Ramos (cell line): ENCODE measurements around the gene PHAF1.

Experiments
- in situ Hi-C: fragments of 300-500 bp; cut with MboI; formaldehyde crosslinking; loops from one replicate; pipeline ENCODE4 v1.14.3; 2022; ENCODE audit warnings: low sequenced_read_pairs; ENCODE audit not compliant: unreplicated experiment

Gene PHAF1

DNA sequence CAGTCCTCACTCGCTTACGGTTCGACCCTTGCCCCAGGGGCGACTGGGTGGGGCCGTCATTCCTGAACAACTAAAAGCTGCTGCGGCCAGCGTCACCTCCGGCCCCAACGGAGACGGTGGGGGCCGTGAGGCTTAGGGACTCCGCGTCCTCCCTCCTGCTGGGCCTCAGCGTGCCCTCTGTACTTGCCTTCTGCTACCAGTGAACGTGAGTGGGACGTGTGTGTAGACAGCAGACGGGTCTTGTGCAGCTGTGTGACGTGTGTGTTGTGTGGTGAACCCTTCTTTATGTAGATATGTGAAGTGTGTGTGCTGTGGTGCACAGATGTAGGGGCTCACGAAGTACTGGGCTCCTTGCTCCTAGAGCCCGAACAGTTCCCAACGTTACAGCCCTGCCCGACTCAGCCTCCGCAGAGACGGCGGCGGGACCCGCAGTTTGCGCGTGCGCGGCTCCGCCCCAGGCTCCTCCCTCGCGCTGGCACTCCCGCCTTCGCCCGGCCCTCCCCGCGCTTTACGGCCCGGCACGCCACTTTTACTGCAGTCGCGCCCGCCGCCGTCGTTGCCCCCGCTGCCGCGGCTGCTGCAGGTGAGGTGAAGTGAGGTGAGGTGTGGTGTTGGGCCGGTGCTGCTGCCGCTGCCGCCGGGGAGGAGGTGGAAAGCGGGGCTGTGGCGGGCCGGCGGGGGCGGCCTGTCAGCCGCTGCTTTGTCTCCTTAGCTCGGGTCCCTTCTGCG lies at the start of gene PHAF1:
Gene PHAF1 (plus strand): TSS at position 535 of the 729 bp plus-strand sequence. CDS start 235 bp downstream, outside the sequence.
- in situ Hi-C loops = no loop called here

DNA sequence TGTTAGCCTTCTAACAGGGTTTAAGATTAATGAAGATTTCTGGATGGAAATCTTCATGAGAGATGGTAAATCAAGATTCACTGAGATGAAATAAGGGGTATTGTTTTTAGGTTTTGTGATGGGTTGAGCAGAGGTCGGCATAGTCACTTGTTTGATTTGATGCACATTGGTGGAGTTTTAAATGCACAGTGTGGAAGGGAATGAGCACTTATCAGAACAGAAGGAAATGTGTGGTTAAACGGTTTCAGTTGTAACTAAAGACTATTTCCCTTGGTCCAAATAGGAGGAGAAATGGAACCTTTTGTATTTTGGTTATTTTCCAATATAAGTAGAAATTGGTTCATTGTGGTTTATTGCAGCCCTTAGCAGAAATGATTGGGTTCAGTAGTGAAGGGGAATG lies 46.7 kb upstream of the PHAF1 start:
- in situ Hi-C loops = no loop called here

DNA sequence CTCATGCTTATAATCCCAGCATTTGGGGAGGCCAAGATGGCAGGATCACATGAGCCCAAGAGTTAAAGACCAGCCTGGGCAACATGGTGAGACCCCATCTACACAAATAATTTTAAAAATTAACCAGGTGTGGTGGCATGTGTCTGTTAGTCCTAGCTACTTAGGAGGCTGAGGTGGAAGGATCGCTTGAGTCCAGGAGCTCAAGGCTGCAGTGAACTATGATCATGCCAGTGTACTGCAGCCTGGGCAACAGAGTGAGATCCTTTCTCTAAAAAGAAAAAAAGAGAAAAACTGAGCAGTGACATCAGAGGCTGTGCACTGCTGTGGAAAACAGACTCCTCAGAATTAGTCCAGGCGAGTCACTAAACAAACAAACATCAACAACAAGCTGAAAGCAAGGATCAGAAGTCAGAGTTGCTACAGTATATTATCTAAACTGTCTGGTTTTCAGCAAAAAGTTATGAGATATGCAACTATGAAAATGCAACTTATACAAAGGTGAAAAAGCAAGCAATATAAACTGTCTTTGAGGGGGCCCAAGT lies 41.5 kb upstream of the PHAF1 start:
- in situ Hi-C loops = no loop called here

DNA sequence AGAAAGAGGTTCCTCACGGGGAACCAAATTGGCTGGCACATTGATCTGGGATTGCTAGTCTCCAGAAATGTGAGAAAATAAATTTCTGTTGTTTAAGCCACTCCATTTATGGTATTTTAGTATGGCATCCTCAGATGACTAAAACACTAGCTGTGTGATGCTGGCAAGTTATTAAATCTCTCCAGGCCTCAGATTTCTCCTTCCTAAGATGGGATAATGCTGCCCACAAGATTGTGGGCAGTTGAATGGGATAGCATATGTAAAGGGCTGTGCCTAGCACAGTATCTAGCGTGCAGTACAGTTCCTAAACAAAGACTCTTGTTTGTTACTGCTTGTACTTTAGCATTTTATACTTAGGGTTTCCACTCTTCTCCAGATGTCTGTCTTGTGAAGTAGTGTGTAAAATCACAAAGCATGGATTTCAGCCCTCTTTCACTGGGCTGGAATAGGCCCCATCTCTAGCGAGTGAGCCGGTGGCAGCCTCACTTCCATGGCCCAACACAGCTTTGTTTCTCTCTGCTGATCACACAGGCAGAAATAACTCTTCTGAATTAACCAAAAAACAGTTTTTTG lies 38.2 kb upstream of the PHAF1 start:
- in situ Hi-C loops = no loop called here

DNA sequence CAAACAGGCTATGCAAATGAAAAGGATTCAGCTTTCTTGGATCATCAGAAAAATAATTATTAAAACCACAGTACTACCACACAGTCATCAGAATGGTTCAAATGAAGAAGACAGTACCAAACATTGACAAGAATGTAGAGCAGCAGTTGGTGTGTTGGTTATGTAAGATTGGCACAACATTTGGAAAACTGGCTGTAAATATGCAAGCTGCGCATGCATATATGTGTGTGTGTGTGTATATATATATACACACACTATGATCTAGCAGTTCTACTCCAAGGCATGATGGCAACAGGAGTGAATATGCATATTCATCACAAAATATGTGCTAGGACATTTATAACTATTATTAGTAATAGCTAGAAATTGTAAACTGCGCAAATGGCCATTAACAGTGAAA lies 34.4 kb upstream of the PHAF1 start:
- in situ Hi-C loops = no loop called here

DNA sequence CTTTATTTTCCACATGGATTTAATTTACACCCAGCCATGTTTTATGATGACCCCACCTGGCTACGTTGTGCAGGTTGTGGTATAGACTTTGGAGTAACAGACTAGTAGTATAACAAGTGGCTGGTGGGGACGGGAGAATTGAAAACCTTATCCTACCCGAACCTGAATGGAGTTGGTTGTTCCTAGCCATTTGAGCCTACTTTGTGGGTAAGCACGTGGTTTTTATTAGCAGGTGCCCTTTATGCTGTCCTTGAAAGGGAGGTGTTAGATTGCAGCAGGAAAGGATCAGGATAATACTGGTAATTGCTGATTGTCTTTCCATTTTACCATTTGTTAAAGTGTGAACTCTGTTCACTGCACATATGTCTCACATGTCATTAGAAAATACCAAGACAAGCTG lies 31.9 kb upstream of the PHAF1 start:
- in situ Hi-C loops = no loop called here

DNA sequence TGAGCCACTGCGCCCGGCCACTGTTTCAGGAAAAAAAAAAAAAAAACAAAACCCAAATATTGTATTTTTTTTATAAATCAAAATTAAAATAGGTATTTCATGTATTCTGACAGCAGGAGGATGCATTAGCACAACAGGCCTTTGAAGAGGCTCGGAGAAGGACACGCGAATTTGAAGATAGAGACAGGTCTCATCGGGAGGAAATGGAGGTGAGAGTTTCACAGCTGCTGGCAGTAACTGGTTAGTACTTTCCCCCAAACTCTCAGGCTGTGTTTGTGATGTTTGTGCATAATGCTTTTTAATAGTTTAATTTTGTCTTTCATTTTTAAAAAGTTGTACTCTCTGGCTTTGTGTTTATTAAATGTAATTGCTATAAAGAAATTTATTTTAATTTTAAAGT lies 27.6 kb upstream of the PHAF1 start:
- in situ Hi-C loops = no loop called here

DNA sequence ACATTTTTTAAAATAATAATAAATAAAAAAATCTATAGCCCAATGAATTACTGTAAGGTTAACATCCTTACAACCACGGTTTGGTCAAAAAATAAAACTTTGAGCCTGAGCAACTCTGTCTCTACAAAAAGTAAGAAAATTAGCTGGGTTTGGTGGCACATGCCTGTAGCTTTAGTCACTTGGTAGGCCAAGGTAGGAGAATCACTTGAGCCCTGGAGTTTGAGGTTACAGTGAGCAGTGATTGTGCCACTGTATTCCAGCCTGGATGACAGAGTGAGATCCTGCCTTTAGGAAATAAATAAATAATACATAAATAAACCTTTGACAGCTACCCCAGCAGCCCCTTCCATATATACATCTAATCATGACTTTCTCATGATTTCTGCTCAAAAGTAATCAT lies 26.9 kb upstream of the PHAF1 start:
- in situ Hi-C loops = no loop called here

DNA sequence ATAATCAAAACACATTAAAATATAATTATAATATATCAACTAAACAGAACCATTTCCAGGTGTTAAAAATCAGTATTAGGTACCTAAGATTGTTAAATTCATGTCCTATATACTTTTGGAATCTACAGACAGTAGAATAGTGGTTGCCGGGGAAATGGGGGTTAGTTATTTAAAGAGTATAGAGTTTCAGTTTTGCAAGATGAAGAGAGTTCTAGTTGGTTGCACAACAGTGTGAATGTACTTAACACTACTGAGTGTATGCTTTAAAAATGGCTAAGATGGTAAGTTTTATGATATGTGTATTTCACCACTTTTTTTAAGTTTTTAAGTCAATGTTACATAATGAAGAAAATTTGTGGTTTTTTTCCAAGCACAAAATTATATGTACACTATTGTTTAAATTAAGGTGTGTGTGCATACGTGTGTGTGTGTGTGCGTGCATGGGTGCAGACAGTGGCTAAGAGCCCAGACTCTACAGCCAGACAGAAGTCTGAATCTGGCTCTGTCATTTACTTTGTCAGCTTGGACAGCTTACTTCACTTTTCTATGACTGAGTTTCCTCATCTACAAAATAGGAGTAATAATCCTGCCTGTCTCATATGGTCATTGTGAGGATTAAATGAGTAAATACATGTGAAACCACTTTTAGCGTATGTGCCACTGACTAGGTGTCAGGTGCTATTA lies 25.3 kb upstream of the PHAF1 start:
- in situ Hi-C loops = no loop called here

DNA sequence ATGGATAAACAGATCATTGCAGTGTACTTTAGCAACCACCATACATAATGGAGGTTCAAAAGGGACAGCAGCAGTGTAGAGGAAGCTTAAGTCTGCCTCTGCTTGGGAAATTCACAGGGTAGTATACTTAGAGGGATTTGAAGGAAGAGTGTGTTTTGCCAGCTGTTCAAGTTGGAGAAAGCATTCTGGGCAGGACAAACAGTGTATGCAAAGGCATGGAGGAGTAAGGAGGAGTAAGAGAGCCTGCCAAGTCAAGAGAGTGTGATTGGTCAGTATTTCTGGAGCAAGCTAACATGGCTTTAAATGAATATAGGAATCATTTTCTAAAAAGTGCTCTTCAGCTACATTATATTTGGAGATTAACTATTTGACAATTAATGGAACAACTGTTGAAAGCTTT lies 22.9 kb upstream of the PHAF1 start:
- in situ Hi-C loops = no loop called here

DNA sequence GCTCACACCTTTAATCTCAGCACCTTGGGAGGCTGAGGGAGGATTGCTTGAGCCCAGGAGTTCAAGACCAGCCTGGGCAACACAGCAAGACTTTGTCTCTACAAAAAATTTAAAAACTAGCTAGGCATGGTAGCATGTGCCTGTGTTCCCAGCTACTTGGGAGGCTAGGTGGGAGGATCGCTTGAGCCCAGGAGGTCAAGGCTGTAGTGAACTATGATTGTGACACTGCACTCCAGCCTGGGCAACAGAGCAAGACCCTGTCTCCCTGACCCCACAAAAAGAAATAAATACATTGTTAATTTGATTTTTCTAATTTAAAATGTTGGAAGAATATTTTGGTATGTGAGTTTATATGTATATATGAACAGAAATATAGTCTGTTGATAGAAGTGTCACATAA lies 22.4 kb upstream of the PHAF1 start:
- in situ Hi-C loops = no loop called here

DNA sequence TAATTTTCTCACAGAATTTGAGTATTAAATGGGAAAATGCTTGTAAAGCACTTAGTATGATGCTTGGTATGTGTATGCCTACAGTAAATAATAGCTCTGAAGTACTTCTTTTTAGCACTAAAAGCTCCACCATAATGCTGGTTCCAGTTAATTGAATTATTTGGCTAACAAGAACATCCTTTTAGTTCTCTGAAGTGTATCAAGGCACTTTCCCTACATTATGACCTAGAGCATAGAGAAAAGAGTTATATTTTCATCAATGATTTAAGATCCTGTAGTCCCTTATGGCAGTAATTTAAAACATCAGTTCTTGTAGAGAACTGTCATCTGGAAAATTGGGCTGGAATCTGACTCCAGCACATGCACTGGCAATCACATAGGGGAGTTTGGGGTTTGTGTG lies 21.9 kb upstream of the PHAF1 start:
- in situ Hi-C loops = no loop called here

DNA sequence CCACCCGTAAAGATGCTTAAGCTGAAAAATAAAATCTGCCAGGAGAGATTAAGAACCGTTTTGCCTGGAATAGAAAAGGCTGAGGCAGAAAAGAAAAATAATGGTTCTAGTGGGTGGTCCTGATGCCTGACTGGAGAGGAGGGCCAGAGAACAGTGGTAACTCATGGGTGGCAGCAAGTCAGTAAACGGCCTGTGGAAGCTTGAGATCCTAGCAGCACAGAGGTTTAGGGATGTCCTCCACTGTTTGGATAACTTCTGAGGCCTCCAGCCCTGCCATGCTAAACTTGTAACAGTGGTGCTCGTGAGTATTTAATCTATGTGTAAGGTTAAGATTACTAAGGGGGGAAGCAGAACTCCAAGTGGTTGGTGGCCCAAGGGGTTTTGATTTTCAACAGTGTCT lies 21.2 kb upstream of the PHAF1 start:
- in situ Hi-C loops = no loop called here

DNA sequence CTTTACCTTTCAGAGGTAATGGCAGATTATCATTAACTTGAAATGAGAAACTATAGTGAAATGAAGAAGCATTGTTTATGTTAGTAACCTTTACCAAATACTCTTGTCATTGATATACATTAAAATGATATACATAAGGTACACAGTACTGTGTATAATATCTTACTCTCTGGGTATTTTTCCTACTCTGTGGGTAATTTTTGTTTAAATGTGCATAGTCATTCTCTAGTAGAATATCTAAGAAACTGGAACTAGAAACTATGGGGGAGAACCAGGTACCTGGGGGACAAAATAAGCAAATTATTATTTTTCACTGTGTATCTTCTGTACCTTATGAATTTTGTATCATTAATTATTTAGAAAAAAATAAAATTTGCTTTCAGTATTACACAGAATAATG lies 20.6 kb upstream of the PHAF1 start:
- in situ Hi-C loops = no loop called here

DNA sequence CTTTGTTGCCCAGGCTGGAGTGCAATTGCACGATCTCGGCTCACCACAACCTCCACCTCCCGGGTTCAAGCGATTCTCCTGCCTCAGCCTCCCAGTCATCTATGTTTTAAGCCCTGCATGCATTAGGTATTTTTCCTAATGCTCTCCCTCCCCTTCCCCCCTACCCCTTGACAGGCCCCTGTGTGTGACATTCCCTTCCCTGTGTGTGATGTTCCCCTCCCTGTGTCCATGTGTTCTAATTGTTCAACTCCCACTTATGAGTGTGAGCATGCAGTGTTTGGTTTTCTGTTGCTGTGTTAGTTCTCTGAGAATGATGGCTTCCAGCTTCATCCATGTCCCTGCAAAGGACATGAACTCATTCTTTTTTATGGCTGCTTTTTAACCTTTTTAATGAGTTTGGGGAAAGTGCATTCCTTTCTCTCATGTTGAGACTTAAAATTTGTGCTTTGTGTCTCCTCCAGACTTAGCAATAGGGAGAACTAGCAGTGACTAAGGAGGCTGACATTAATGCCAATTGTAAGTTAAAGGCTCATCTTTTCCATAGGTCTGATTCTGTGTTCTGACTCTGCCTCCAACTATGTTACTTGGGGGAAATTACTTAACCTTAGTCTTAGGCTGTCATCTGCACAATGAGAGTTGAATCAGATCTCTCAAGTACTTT lies 17.7 kb upstream of the PHAF1 start:
- in situ Hi-C loops = no loop called here

DNA sequence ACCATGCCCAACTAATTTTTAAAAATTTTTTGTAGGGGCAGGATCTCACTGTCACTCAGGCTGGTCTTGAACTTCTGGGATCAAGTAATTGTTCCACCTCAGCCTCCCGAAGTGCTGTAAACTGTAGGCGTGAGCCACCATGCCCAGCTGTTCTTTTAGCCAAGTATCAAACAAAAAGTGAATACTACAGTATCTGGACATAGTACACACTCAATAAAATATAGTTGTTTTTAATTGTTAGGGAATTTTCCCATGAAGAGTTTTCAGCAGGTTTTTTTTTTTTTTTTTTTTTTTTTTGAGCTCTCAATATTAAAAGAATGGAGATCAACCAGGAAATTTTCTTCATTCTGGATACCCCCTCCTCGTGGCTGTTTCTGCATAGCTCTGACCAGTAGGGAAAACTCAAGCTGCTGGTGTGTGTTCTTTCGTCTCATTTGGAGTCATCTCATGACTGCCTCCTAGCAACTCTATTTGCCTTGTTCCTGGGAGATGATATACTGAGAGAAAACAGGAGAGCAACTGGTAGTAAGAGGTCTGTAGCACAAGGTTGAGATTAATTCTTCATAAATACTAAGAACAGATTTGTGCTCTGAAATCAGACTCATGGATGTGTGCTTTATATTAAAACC lies 16.5 kb upstream of the PHAF1 start:
- in situ Hi-C loops = no loop called here

DNA sequence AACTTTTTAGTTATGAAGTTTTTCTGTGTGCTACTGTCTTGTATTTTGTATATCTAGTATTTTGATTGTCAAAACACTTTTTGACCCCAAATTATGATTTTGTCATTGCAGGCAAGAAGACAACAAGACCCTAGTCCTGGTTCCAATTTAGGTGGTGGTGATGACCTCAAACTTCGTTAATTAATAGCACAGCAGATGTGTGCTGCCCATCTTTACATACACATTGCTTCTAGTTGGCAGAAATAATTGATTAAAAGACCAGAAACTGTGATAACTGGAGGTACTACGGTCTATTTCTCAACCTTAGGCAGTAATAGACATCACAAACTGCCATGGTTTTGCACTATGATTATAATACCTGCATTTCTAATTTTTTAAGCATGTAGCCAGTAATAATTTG lies 11.1 kb upstream of the PHAF1 start:
- in situ Hi-C loops = no loop called here

DNA sequence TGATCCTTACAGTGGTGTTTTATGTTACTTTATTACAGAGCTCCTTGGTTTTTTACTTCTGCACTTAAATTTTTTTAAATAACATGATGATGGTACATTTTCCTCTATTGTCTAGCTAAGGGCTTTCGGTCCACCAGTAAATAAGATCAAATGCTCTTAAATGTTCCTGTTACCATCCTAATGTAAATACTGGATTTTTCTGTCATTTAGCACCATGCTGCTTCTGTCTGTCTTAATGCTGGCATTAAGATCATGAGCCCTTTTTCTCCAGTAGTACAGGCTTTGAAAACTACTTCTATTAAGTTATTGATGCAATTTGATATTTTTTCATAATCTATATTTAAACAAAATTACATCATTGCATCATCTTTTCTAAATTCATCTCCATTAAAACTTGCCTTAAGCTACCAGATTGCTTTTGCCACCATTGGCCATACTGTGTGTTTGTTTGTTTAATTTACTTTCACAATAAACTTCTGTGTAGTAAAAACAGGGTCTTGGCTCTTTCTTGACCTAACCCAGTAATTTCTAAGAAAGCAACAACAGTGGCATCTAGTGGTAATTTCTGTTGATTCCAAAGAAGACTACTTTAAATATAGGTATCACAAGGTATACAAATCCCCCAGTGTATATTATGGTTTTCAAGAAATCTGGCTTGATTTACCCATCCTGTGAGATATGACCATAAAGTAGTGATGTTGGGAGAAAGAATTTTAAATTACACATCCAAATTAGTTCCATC lies 9.0 kb upstream of the PHAF1 start:
- in situ Hi-C loops = loop anchor here (5.0 kb wide), 1 partner anchor 78 kb away; no protein-coding TSS in a partner anchor

DNA sequence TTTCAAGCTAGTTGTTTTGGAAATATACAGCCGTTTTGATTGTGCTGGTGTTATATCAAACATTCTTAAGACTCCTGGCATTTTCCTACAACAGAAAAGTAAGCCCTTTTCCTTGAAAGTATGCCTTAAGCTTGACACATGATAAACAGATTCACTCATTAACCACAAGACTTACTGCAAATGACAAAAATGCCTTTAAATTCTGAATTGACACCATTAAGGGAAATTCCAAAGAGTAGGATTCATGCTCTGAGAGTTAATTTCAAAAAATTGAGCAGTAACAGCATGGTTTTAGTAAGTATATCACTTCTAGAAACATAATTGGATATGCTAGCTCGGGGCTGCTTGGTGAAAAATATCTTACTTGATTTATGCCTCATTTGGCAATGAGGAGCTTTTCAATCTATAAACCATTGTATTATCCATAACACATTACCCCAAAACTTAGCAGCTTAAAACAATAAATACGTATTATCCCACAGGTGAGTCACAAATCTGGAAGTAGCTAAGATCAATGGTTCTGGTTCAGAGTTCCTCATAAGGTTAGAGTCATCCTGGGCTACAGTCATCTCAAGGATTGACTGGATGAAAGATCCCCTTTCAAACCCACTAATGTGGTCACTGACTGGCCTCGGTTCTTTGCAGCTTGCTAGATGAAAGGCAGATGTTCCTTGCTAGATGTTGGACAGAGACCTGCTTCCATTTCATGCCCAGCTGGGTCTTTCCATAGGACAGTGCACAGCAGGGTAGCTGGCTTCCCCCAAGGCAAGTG lies 8.2 kb upstream of the PHAF1 start:
- in situ Hi-C loops = loop anchor here (5.0 kb wide), 1 partner anchor 79 kb away; no protein-coding TSS in a partner anchor
